ENCODE results near the gene CTTN. TPM values are rescaled to one million over a fixed set of nuclear protein-coding genes. Genes with fewer than 3 reads are reported as not detected.

CTTN gene
- total and polyA plus RNA-seq, 9 of the 15 experiments (the other 6 are each of a cell fraction or from before 2014, with no cell fraction given): 9.9 to 158 (median 99.7) TPM

DNA sequence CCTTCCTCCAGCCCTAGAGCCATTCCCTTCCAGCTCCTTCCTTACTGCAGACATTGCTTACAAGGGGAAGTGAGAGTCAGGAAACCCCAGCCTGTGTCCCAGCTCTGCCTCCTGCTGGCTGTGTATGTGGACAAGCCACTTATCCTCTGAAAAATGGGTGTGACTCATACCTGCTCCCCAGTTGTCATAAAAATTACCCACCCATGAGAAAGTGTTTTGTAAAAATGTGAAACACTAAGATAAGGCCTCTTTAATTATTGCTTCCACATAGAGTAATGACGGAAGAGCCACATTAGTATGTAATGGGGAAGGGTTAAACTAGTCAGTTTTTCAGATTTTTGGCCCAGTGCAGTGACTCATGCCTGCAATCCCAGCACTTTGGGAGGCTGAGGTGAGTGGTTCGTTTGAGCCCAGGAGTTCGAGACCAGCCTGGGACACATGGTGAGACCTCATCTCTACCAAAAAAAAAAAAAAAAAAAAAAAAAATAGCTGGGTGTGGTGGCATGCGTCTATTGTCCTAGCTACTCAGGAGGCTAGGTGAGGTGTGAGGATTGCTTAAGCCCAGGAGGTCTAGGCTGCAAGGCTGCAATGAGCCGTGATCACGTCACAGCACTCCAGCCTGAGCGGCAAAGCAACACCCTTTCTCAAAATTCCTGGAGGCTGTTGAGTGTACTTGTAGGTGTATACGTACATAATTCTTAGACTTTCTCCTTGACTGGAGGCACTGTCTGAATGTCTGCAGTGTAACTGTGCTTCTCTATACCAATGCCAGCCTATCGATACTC is 84.9 kb downstream of the CTTN start (continued):
- no peak for TF ChIP-seq TSC22D4 (tag; IDR thresholded peaks at IDR 0.05)
- TF ChIP-seq, protein P1, sequence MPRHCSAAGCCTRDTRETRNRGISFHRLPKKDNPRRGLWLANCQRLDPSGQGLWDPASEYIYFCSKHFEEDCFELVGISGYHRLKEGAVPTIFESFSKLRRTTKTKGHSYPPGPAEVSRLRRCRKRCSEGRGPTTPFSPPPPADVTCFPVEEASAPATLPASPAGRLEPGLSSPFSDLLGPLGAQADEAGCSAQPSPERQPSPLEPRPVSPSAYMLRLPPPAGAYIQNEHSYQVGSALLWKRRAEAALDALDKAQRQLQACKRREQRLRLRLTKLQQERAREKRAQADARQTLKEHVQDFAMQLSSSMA (CRISPR knock-in tag; IDR thresholded peaks at IDR 0.05): no peak
- no peak for TF ChIP-seq SRSF1 (IDR thresholded peaks at IDR 0.05; ENCODE audit: low read depth, low read length)
- TF ChIP-seq DIDO1 (tag; IDR thresholded peaks at IDR 0.05; ENCODE audit: low read depth): no peak
- no peak for TF ChIP-seq MCM3 (IDR thresholded peaks at IDR 0.05)
- TF ChIP-seq, protein P2, sequence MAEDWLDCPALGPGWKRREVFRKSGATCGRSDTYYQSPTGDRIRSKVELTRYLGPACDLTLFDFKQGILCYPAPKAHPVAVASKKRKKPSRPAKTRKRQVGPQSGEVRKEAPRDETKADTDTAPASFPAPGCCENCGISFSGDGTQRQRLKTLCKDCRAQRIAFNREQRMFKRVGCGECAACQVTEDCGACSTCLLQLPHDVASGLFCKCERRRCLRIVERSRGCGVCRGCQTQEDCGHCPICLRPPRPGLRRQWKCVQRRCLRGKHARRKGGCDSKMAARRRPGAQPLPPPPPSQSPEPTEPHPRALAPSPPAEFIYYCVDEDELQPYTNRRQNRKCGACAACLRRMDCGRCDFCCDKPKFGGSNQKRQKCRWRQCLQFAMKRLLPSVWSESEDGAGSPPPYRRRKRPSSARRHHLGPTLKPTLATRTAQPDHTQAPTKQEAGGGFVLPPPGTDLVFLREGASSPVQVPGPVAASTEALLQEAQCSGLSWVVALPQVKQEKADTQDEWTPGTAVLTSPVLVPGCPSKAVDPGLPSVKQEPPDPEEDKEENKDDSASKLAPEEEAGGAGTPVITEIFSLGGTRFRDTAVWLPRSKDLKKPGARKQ (CRISPR knock-in tag; IDR thresholded peaks at IDR 0.05): no peak
- no peak for TF ChIP-seq NBN (IDR thresholded peaks at IDR 0.05; ENCODE audit: low read depth)
- TF ChIP-seq, protein P3, sequence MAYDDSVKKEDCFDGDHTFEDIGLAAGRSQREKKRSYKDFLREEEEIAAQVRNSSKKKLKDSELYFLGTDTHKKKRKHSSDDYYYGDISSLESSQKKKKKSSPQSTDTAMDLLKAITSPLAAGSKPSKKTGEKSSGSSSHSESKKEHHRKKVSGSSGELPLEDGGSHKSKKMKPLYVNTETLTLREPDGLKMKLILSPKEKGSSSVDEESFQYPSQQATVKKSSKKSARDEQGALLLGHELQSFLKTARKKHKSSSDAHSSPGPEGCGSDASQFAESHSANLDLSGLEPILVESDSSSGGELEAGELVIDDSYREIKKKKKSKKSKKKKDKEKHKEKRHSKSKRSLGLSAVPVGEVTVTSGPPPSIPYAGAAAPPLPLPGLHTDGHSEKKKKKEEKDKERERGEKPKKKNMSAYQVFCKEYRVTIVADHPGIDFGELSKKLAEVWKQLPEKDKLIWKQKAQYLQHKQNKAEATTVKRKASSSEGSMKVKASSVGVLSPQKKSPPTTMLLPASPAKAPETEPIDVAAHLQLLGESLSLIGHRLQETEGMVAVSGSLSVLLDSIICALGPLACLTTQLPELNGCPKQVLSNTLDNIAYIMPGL (CRISPR knock-in tag; IDR thresholded peaks at IDR 0.05): no peak
- TF ChIP-seq RBBP5 (IDR thresholded peaks at IDR 0.05; ENCODE audit: borderline replicate concordance, insufficient read depth, low read length, poor library complexity, severe bottlenecking): no peak
- no peak for TF ChIP-seq ZNF23 (CRISPR knock-in tag; IDR thresholded peaks at IDR 0.05)
- TF ChIP-seq MECOM (CRISPR knock-in tag; IDR thresholded peaks at IDR 0.05): no peak
- TF ChIP-seq EP300 (IDR thresholded peaks at IDR 0.05; ENCODE audit: low read length): no peak
- TF ChIP-seq POLR2B (IDR thresholded peaks at IDR 0.05; ENCODE audit: low read depth, partially characterized antibody): no peak
- TF ChIP-seq, protein P4, sequence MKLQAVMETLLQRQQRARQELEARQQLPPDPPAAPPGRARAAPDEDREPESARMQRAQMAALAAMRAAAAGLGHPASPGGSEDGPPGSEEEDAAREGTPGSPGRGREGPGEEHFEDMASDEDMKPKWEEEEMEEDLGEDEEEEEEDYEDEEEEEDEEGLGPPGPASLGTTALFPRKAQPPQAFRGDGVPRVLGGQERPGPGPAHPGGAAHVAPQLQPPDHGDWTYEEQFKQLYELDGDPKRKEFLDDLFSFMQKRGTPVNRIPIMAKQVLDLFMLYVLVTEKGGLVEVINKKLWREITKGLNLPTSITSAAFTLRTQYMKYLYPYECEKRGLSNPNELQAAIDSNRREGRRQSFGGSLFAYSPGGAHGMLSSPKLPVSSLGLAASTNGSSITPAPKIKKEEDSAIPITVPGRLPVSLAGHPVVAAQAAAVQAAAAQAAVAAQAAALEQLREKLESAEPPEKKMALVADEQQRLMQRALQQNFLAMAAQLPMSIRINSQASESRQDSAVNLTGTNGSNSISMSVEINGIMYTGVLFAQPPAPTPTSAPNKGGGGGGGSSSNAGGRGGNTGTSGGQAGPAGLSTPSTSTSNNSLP (IDR thresholded peaks at IDR 0.05; ENCODE audit: borderline replicate concordance, low read depth, low read length): no peak
- no peak for TF ChIP-seq ZBTB7A (IDR thresholded peaks at IDR 0.05; ENCODE audit: borderline replicate concordance, control insufficient read depth, low read depth, low read length)
- TF ChIP-seq MYC (IDR thresholded peaks at IDR 0.05; ENCODE audit: low read depth, low read length): no peak
- no peak for TF ChIP-seq MYC (CRISPR knock-in tag; IDR thresholded peaks at IDR 0.05; ENCODE audit: borderline replicate concordance, low read depth)
- TF ChIP-seq, protein P5, sequence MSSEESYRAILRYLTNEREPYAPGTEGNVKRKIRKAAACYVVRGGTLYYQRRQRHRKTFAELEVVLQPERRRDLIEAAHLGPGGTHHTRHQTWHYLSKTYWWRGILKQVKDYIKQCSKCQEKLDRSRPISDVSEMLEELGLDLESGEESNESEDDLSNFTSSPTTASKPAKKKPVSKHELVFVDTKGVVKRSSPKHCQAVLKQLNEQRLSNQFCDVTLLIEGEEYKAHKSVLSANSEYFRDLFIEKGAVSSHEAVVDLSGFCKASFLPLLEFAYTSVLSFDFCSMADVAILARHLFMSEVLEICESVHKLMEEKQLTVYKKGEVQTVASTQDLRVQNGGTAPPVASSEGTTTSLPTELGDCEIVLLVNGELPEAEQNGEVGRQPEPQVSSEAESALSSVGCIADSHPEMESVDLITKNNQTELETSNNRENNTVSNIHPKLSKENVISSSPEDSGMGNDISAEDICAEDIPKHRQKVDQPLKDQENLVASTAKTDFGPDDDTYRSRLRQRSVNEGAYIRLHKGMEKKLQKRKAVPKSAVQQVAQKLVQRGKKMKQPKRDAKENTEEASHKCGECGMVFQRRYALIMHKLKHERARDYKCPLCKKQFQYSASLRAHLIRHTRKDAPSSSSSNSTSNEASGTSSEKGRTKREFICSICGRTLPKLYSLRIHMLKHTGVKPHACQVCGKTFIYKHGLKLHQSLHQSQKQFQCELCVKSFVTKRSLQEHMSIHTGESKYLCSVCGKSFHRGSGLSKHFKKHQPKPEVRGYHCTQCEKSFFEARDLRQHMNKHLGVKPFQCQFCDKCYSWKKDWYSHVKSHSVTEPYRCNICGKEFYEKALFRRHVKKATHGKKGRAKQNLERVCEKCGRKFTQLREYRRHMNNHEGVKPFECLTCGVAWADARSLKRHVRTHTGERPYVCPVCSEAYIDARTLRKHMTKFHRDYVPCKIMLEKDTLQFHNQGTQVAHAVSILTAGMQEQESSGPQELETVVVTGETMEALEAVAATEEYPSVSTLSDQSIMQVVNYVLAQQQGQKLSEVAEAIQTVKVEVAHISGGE (CRISPR knock-in tag; IDR thresholded peaks at IDR 0.05): no peak

All from K562 (cell line).